Measurements from ENCODE around the gene SETD3. TPM values are rescaled to one million over a fixed set of nuclear protein-coding genes. Genes with fewer than 3 reads are reported as not detected.

Gene SETD3
- total RNA-seq, 1 experiment from 2014 or later = 46.8 TPM

DNA sequence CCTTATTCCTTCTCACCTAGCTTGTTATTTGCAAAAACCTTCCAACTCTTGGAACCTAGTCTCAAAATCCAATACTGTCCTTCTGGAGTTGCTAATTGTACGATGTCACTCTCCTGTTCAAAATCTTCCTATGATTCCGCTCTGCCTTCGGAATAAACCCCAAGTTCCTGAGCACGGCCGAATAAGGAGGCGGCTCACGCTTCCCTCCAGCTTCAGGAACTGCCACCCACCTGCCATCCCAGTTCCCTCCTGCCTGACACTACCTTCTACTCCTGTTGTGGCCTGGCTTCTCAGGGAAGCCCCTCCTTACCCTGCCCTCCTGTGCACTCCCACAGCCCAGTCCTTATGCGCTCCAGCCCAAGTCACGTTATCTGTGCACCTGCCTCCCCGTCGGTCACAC lies 73.2 kb downstream of the SETD3 start:
- no peaks in the 10 kb centered on the region; the same call in 1 of the 2 replicates for H3K36me3 ChIP-seq (ENCODE audit: low read depth, low read length)
- DNase-seq = no peak

DNA sequence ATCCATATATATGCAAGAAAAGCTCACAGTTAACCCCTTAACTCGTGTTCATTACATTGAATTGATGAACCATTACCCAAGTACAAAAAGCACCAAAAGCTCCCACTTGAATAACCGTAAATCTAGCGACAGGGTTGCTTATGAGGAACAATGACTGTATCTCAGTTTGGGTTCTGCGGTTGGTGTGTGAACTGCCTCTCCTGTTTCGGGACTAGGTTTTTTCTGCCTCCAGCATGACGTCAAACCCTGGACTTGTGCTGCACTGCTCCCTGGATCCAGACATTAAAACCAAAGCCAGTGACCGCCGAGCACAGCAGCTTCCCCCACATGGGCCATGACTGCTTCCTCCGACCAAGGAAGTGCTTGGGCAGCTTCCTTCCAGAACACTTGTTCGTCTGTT lies 77.7 kb downstream of the SETD3 start:
- CTCF ChIA-PET = interaction anchor here (1.2 kb wide), 1 partner anchor 13 kb away, joined by 3 read pairs; no protein-coding TSS in a partner anchor
- intact Hi-C loops (cut with micrococcal nuclease) = no loop called here
- H3K27ac ChIP-seq (ENCODE audit: low read length) = no peak overlapping the region
- no peaks in the 10 kb centered on the region for H3K4me1 ChIP-seq (ENCODE audit: insufficient read depth, low read length)
- no TSS peak for BruUV-seq (replicated peaks)
- H3F3A ChIP-seq (ENCODE audit: low read length, unreplicated experiment) = no peaks in the 10 kb centered on the region
- no peak for ATAC-seq
- no peak overlapping the region for H3K9ac ChIP-seq (ENCODE audit: low read length)
- H3K27me3 ChIP-seq (ENCODE audit: low read length) = no peaks in the 10 kb centered on the region
- H3K9me3 ChIP-seq (ENCODE audit: low read length) = no peaks in the 10 kb centered on the region
- TF ChIP-seq EZH2 (IDR thresholded peaks at IDR 0.05; ENCODE audit: low read length, unreplicated experiment) (no peak), EZH2phosphoT487 (IDR thresholded peaks at IDR 0.05; ENCODE audit: borderline replicate concordance, low read length) (no peak)
- TF ChIP-seq, protein P1, sequence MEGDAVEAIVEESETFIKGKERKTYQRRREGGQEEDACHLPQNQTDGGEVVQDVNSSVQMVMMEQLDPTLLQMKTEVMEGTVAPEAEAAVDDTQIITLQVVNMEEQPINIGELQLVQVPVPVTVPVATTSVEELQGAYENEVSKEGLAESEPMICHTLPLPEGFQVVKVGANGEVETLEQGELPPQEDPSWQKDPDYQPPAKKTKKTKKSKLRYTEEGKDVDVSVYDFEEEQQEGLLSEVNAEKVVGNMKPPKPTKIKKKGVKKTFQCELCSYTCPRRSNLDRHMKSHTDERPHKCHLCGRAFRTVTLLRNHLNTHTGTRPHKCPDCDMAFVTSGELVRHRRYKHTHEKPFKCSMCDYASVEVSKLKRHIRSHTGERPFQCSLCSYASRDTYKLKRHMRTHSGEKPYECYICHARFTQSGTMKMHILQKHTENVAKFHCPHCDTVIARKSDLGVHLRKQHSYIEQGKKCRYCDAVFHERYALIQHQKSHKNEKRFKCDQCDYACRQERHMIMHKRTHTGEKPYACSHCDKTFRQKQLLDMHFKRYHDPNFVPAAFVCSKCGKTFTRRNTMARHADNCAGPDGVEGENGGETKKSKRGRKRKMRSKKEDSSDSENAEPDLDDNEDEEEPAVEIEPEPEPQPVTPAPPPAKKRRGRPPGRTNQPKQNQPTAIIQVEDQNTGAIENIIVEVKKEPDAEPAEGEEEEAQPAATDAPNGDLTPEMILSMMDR (conservative IDR thresholded peaks at IDR 0.05; ENCODE audit: low read depth, low read length) = no peak
- no peaks in the 10 kb centered on the region for H4K20me1 ChIP-seq (ENCODE audit: low read length)
- no peaks in the 10 kb centered on the region for H3K79me2 ChIP-seq (ENCODE audit: low read length)
- no peak overlapping the region for H3K4me3 ChIP-seq (ENCODE audit: low read length)
- POLR2A ChIA-PET (ENCODE audit: unreplicated experiment) = no interaction called here
- no peaks in the 10 kb centered on the region for H3K9me2 ChIP-seq (replicated peaks; ENCODE audit: low read length)
- no peak for DNase-seq
- no peak overlapping the region for H3K4me2 ChIP-seq (ENCODE audit: low read length)
- H3K36me3 ChIP-seq (ENCODE audit: low read depth, low read length) = peaks cover 5% of the 10 kb centered on the region; the same call in 1 of the 2 replicates
- H2AFZ ChIP-seq (ENCODE audit: low read length) = no peak overlapping the region

More for the DNA sequence above, 73.2 kb downstream of the SETD3 start:
- Histone ChIP-seq H3K9ac (ENCODE audit: low read length) (no peak overlapping the region), H4K20me1 (ENCODE audit: low read length) (no peaks in the 10 kb centered on the region), H3F3A (ENCODE audit: low read length, unreplicated experiment) (no peaks in the 10 kb centered on the region), H3K4me2 (ENCODE audit: low read length) (no peak overlapping the region), H3K4me1 (ENCODE audit: insufficient read depth, low read length) (no peaks in the 10 kb centered on the region), H3K9me2 (replicated peaks; ENCODE audit: low read length) (no peaks in the 10 kb centered on the region), H2AFZ (ENCODE audit: low read length) (no peak overlapping the region), H3K79me2 (ENCODE audit: low read length) (no peaks in the 10 kb centered on the region), H3K27ac (ENCODE audit: low read length) (no peak overlapping the region), H3K4me3 (ENCODE audit: low read length) (no peak overlapping the region), H3K27me3 (ENCODE audit: low read length) (no peaks in the 10 kb centered on the region), H3K9me3 (ENCODE audit: low read length) (no peaks in the 10 kb centered on the region)
- ATAC-seq = no peak
- TF ChIP-seq EZH2phosphoT487 (IDR thresholded peaks at IDR 0.05; ENCODE audit: borderline replicate concordance, low read length) = no peak
- TF ChIP-seq EZH2 (IDR thresholded peaks at IDR 0.05; ENCODE audit: low read length, unreplicated experiment) = no peak
- TF ChIP-seq, protein P1 (conservative IDR thresholded peaks at IDR 0.05; ENCODE audit: low read depth, low read length) = no peak
- BruUV-seq (replicated peaks) = no TSS peak
- ChIA-PET CTCF (no interaction called here), POLR2A (ENCODE audit: unreplicated experiment) (no interaction called here)
- intact Hi-C loops (cut with micrococcal nuclease) = no loop called here

DNA sequence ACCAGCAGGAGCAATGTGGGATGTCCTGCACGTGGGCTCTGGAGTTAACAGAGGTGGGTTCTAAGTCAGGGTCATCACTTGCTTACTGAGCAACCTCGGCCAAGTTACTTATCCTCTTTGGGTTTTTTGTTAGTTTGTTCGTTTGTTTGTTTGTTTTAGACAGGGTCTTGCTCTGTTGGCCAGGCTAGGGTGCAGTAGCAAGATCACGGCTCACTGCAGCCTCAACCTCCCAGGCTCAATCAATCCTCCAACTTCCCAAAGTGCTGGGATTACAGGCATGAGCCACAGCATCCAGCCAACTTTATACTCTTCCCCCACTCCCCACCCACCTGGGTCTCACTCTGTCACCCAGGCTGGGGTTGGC lies 78.4 kb downstream of the SETD3 start:
- Histone ChIP-seq H3K9me2 (replicated peaks; ENCODE audit: low read length) (no peaks in the 10 kb centered on the region), H2AFZ (ENCODE audit: low read length) (no peak overlapping the region), H3K36me3 (ENCODE audit: low read depth, low read length) (peaks cover 5% of the 10 kb centered on the region; the same call in 1 of the 2 replicates), H3K4me2 (ENCODE audit: low read length) (no peak overlapping the region), H3K4me3 (ENCODE audit: low read length) (no peak overlapping the region), H4K20me1 (ENCODE audit: low read length) (no peaks in the 10 kb centered on the region), H3F3A (ENCODE audit: low read length, unreplicated experiment) (no peaks in the 10 kb centered on the region), H3K27me3 (ENCODE audit: low read length) (no peaks in the 10 kb centered on the region), H3K27ac (ENCODE audit: low read length) (no peak overlapping the region), H3K4me1 (ENCODE audit: insufficient read depth, low read length) (no peaks in the 10 kb centered on the region), H3K9ac (ENCODE audit: low read length) (no peak overlapping the region), H3K9me3 (ENCODE audit: low read length) (no peaks in the 10 kb centered on the region), H3K79me2 (ENCODE audit: low read length) (no peaks in the 10 kb centered on the region)
- no peak for DNase-seq
- ChIA-PET CTCF (no interaction called here), POLR2A (ENCODE audit: unreplicated experiment) (no interaction called here)
- TF ChIP-seq, protein P1 (conservative IDR thresholded peaks at IDR 0.05; ENCODE audit: low read depth, low read length) = no peak
- TF ChIP-seq EZH2phosphoT487 (IDR thresholded peaks at IDR 0.05; ENCODE audit: borderline replicate concordance, low read length) (no peak), EZH2 (IDR thresholded peaks at IDR 0.05; ENCODE audit: low read length, unreplicated experiment) (no peak)
- no peak for ATAC-seq
- BruUV-seq (replicated peaks) = no TSS peak
- intact Hi-C loops (cut with micrococcal nuclease) = no loop called here
